DND-41 (cell line): Measurements from ENCODE around the gene PTCD3.

ENCODE experiments used
- CTCF ChIP-seq: IDR thresholded peaks from 2 replicates; pipeline ENCODE4 v1.5.1; 2012; ENCODE audit warnings: borderline replicate concordance, low read length, moderate library complexity, mild to moderate bottlenecking; ENCODE audit not compliant: poor library complexity, severe bottlenecking; ENCODE audit errors: extremely low read depth
- EZH2 ChIP-seq: IDR thresholded peaks from 3 replicates; pipeline ENCODE4 v1.6.1; 2012; ENCODE audit warnings: borderline replicate concordance, low read depth, mild to moderate bottlenecking, moderate library complexity, low read length, inconsistent platforms; ENCODE audit not compliant: severe bottlenecking

GRCh38 chr2:86147793-86148192 lies 41.8 kb downstream of the PTCD3 start:
- TF ChIP-seq EZH2 = no peak
- no peak for TF ChIP-seq CTCF
